Calu3 (cell line): ENCODE results near the gene ARHGAP6. TPM values are rescaled to one million over a fixed set of nuclear protein-coding genes. Genes with fewer than 3 reads are reported as not detected.

Experiments used
- BruUV-seq: library from RNA; stranded (reverse); fragments of 400-500 nt; replicated peaks from 2 replicates; lab custom pipeline; 2021; lab: Mats Ljungman, UMichigan
- CTCF ChIA-PET: fragments of 300-600 bp; sonication (Branson Sonifier 250); formaldehyde crosslinking; loops from one replicate; lab custom pipeline; 2022; ENCODE audit warnings: antibody characterized with exemption; lab: Charles Lee
- DNase-seq: peaks from one replicate; pipeline ENCODE4 v3.0.0; 2022
- H3K27ac Mint-ChIP-seq: one replicate; pipeline ENCODE4 v1.8.0; 2022; ENCODE audit warnings: mixed read lengths; ENCODE audit not compliant: unreplicated experiment
- H3K27me3 Mint-ChIP-seq: one replicate; pipeline ENCODE4 v1.8.0; 2022; ENCODE audit warnings: mixed read lengths; ENCODE audit not compliant: unreplicated experiment
- H3K36me3 Mint-ChIP-seq: one replicate; pipeline ENCODE4 v1.8.0; 2022; ENCODE audit warnings: mild to moderate bottlenecking, moderate library complexity, mixed read lengths; ENCODE audit not compliant: insufficient read depth, unreplicated experiment
- H3K4me1 Mint-ChIP-seq: one replicate; pipeline ENCODE4 v1.8.0; 2022; ENCODE audit warnings: mild to moderate bottlenecking, low read depth, mixed read lengths; ENCODE audit not compliant: unreplicated experiment
- H3K4me3 Mint-ChIP-seq: one replicate; pipeline ENCODE4 v1.8.0; 2022; ENCODE audit warnings: mild to moderate bottlenecking, low read depth, moderate library complexity, mixed read lengths; ENCODE audit not compliant: unreplicated experiment
- H3K9me3 Mint-ChIP-seq: one replicate; pipeline ENCODE4 v1.8.0; 2022; ENCODE audit warnings: low read depth, mixed read lengths; ENCODE audit not compliant: unreplicated experiment
- CTCF ChIP-seq: fragments of 200-600 bp; IDR thresholded peaks from one replicate; pipeline ENCODE4 v1.8.0; 2022; ENCODE audit warnings: antibody characterized with exemption; ENCODE audit not compliant: unreplicated experiment
- intact Hi-C: fragments of 100-400 bp; cut with micrococcal nuclease; formaldehyde crosslinking; loops from one replicate; pipeline ENCODE4 v1.10.0; 2022; ENCODE audit not compliant: unreplicated experiment
- total RNA-seq: library from RNA; stranded (reverse); gene quantifications from 2 replicates; pipeline ENCODE4 v1.2.3, GENCODE V29; 2022

ARHGAP6 gene
- total RNA-seq, 1 experiment from 2014 or later: not detected

GRCh38 chrX:11264925-11265324, 400.8 kb downstream of the ARHGAP6 start:
- Mint-ChIP-seq H3K4me1 (peaks cover 16% of the 10 kb centered on the region), H3K4me3 (no peak overlapping the region), H3K9me3 (no peaks in the 10 kb centered on the region), H3K27me3 (no peaks in the 10 kb centered on the region), H3K27ac (no peak overlapping the region), H3K36me3 (no peaks in the 10 kb centered on the region)
- intact Hi-C loops: loop anchor here (10.0 kb wide), 1 partner anchor 120 kb away; no protein-coding TSS in a partner anchor
- no TSS peak for BruUV-seq
- CTCF ChIA-PET: no interaction called here
- TF ChIP-seq CTCF: no peak
- DNase-seq: no peak

- BruUV-seq: no TSS peak
- no peak for DNase-seq
- H3K4me3 Mint-ChIP-seq: no peak overlapping the region
- no peak overlapping the region for H3K27ac Mint-ChIP-seq
- CTCF ChIA-PET: no interaction called here
- no peaks in the 10 kb centered on the region for H3K4me1 Mint-ChIP-seq
- TF ChIP-seq CTCF: no peak
- intact Hi-C loops: loop anchor here (10.0 kb wide), 1 partner anchor 116 kb away; no protein-coding TSS in a partner anchor
- no peaks in the 10 kb centered on the region for H3K27me3 Mint-ChIP-seq
- no peaks in the 10 kb centered on the region for H3K9me3 Mint-ChIP-seq
- no peaks in the 10 kb centered on the region for H3K36me3 Mint-ChIP-seq
Observed at GRCh38 chrX:11261260-11261659, 404.5 kb downstream of the ARHGAP6 start.

GRCh38 chrX:11259437-11259836, 406.3 kb downstream of the ARHGAP6 start:
- Mint-ChIP-seq H3K36me3 (no peaks in the 10 kb centered on the region), H3K4me1 (no peaks in the 10 kb centered on the region), H3K27ac (no peak overlapping the region), H3K4me3 (no peak overlapping the region), H3K27me3 (no peaks in the 10 kb centered on the region), H3K9me3 (no peaks in the 10 kb centered on the region)
- no peak for DNase-seq
- CTCF ChIA-PET: no interaction called here
- no peak for TF ChIP-seq CTCF
- intact Hi-C loops: no loop called here
- BruUV-seq: no TSS peak

GRCh38 chrX:11257711-11258110, 408.0 kb downstream of the ARHGAP6 start:
- Mint-ChIP-seq H3K27ac (no peak overlapping the region), H3K4me3 (no peak overlapping the region), H3K36me3 (no peaks in the 10 kb centered on the region), H3K27me3 (no peaks in the 10 kb centered on the region), H3K9me3 (no peaks in the 10 kb centered on the region), H3K4me1 (no peaks in the 10 kb centered on the region)
- CTCF ChIA-PET: no interaction called here
- DNase-seq: no peak
- intact Hi-C loops: no loop called here
- TF ChIP-seq CTCF: no peak
- no TSS peak for BruUV-seq
